ENCODE data around the gene NTN4. TPM values are rescaled to one million over a fixed set of nuclear protein-coding genes. Genes with fewer than 3 reads are reported as not detected.
A peak's percentile ranks its signal among the peaks of the same experiment; 100 is the strongest.

Gene NTN4
- total and polyA plus RNA-seq, 4 donors, result 22.1 to 72.4 (median 53.5) TPM

DNA sequence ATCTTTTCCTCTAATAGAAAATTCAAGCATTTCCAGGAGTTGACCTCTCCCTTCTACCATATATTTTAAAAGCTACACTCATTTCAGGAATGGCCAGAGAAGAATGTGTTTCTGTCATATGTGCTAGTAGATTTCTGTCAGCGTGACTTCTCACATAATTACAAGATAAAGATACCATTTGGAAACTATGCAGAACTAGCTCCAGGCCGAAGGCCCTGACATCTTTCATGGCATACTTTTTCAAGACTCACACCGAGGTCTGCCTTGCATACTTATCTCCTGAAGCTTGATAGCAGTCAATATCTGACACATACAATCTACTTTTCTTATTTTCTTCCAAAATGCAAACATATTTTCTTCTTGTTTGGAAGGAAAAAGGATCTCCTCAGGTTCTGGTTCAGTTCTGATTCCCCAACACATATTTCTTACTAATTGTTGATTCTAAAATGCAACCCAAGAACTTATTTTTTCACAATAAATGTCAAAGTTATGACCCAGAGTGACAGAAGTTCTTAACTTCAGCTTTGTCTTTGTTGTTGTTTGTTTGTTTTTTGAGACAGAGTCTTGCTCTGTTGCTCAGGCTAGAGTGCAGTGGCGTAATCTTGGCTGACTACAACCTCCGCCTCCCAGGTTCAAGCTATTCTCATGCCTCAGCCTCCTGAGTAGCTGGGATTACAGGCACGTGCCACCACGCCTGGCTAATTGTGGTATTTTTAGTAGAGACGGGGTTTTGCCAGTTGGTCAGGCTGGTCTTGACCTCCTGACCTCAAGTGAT lies 99.5 kb downstream of the NTN4 start:
- Histone ChIP-seq H3K36me3 (ENCODE audit: control insufficient read depth in 4 of 4, insufficient read depth in 4 of 4, low read length in 4 of 4) (no peaks in the 10 kb centered on the region), H3K4me3 (no peak overlapping the region), H3K27ac (ENCODE audit: low read depth in 1 of 2, low read length in 1 of 2) (peak overlapping the region in 1 of 2 donors; percentile 16), H3K4me1 (ENCODE audit: control insufficient read depth in 5 of 5, insufficient read depth in 5 of 5, low read length in 5 of 5) (peaks cover 0 to 3% (median 0%) of the 10 kb centered on the region in 5 donors), H3K27me3 (ENCODE audit: control insufficient read depth in 3 of 3, insufficient read depth in 3 of 3, low read length in 2 of 3) (no peaks in the 10 kb centered on the region), H3K9me3 (ENCODE audit: control insufficient read depth in 4 of 4, insufficient read depth in 3 of 4, low read length in 3 of 4) (no peaks in the 10 kb centered on the region), H3K9ac (ENCODE audit: insufficient read depth in 1 of 2, low read length in 2 of 2) (no peak overlapping the region)
- 78 to 88% methylated on average over 8 of the region's 8 CpGs for WGBS, 2 donors
- ATAC-seq (ENCODE audit: insufficient read depth, low FRiP score), result no peak
- TF ChIP-seq, protein P1, sequence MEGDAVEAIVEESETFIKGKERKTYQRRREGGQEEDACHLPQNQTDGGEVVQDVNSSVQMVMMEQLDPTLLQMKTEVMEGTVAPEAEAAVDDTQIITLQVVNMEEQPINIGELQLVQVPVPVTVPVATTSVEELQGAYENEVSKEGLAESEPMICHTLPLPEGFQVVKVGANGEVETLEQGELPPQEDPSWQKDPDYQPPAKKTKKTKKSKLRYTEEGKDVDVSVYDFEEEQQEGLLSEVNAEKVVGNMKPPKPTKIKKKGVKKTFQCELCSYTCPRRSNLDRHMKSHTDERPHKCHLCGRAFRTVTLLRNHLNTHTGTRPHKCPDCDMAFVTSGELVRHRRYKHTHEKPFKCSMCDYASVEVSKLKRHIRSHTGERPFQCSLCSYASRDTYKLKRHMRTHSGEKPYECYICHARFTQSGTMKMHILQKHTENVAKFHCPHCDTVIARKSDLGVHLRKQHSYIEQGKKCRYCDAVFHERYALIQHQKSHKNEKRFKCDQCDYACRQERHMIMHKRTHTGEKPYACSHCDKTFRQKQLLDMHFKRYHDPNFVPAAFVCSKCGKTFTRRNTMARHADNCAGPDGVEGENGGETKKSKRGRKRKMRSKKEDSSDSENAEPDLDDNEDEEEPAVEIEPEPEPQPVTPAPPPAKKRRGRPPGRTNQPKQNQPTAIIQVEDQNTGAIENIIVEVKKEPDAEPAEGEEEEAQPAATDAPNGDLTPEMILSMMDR (IDR thresholded peaks at IDR 0.05; ENCODE audit: control extremely low read depth, extremely low read depth), result no peak
- no peak for DNase-seq

DNA sequence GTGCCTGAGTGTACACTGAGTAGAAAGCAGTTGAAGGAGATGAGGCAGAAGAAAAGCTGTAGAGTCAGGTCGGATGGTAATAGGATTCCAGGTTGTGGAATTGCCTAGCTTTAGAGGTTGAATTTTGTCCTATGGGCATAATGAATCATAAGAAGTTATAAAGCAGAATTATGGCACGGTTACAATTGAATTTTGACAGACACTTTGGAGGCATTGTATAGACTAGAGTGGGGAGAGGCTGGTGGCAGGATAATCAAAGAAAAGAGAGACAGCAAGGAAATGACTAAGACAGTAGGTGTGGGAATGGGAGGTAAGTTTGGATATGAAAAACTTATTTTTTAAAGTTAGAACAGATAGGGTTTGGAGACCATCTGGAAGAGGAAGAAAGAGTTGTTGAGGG lies 102.6 kb downstream of the NTN4 start:
- Histone ChIP-seq H3K27ac (ENCODE audit: low read depth in 1 of 2, low read length in 1 of 2) (no peak overlapping the region), H3K9ac (ENCODE audit: insufficient read depth in 1 of 2, low read length in 2 of 2) (no peak overlapping the region), H3K36me3 (ENCODE audit: control insufficient read depth in 4 of 4, insufficient read depth in 4 of 4, low read length in 4 of 4) (peaks cover 0 to 2% (median 0%) of the 10 kb centered on the region in 4 donors), H3K4me1 (ENCODE audit: control insufficient read depth in 5 of 5, insufficient read depth in 5 of 5, low read length in 5 of 5) (peaks cover 0 to 3% (median 0%) of the 10 kb centered on the region in 5 donors), H3K27me3 (ENCODE audit: control insufficient read depth in 3 of 3, insufficient read depth in 3 of 3, low read length in 2 of 3) (no peaks in the 10 kb centered on the region), H3K9me3 (ENCODE audit: control insufficient read depth in 4 of 4, insufficient read depth in 3 of 4, low read length in 3 of 4) (peaks cover 0 to 3% (median 0%) of the 10 kb centered on the region in 4 donors), H3K4me3 (no peak overlapping the region)
- ATAC-seq (ENCODE audit: insufficient read depth, low FRiP score), result no peak
- TF ChIP-seq, protein P1 (IDR thresholded peaks at IDR 0.05; ENCODE audit: control extremely low read depth, extremely low read depth), result no peak
- DNase-seq, result no peak
- WGBS, 2 donors, result 91 to 94% methylated on average over 2 of the region's 2 CpGs

DNA sequence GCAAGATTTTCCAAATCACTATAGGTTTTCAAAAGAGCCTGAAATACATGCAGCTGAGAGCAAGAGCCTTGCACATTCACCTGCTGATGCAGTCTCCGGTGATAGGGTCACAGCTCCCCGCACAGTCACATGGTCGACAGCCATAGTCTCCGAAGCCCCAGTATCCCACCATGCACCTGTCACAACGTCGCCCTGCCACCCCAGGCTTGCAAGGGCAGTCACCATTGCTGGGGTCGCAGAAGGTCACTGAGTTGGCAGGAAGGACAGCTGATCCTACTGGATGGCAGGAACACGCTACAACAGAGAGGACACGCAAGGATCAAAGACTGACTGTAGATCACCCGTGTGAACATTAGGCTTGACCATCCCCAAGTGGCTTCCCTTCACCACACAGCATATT lies 107.1 kb downstream of the NTN4 start:
- peaks cover 0 to 3% (median 0%) of the 10 kb centered on the region in 4 donors for H3K9me3 ChIP-seq (ENCODE audit: control insufficient read depth in 4 of 4, insufficient read depth in 3 of 4, low read length in 3 of 4)
- H3K4me3 ChIP-seq, result no peak overlapping the region
- H3K9ac ChIP-seq (ENCODE audit: insufficient read depth in 1 of 2, low read length in 2 of 2), result no peak overlapping the region
- H3K27ac ChIP-seq (ENCODE audit: low read depth in 1 of 2, low read length in 1 of 2), result no peak overlapping the region
- ATAC-seq (ENCODE audit: insufficient read depth, low FRiP score) (no peak), DNase-seq (no peak)
- H3K4me1 ChIP-seq (ENCODE audit: control insufficient read depth in 5 of 5, insufficient read depth in 5 of 5, low read length in 5 of 5), result peaks cover 0 to 1% (median 0%) of the 10 kb centered on the region in 5 donors
- WGBS, 2 donors, result 87 to 91% methylated on average over 10 of the region's 10 CpGs
- H3K27me3 ChIP-seq (ENCODE audit: control insufficient read depth in 3 of 3, insufficient read depth in 3 of 3, low read length in 2 of 3), result no peaks in the 10 kb centered on the region
- TF ChIP-seq, protein P1 (IDR thresholded peaks at IDR 0.05; ENCODE audit: control extremely low read depth, extremely low read depth), result no peak
- H3K36me3 ChIP-seq (ENCODE audit: control insufficient read depth in 4 of 4, insufficient read depth in 4 of 4, low read length in 4 of 4), result peaks cover 0 to 4% (median 2%) of the 10 kb centered on the region in 4 donors
